GM21423 (cell line): ENCODE data around the gene EHD1.

Source experiments
- ATAC-seq: cut with Tn5 transposase; IDR thresholded peaks from one replicate; pipeline ENCODE4 v1.9.1; 2021; ENCODE audit warnings: mild to moderate bottlenecking, moderate library complexity; ENCODE audit not compliant: unreplicated experiment

The EHD1 gene

GRCh38 chr11:64875369-64876228, 2.8 kb downstream of the EHD1 start:
- ATAC-seq = no peak

- ATAC-seq = no peak
These were observed 3.8 kb downstream of the EHD1 start for GRCh38 chr11:64874308-64875240.

- ATAC-seq = no peak
These were observed 5.5 kb downstream of the EHD1 start for GRCh38 chr11:64872790-64873488.

- ATAC-seq = no peak
These were observed 6.9 kb downstream of the EHD1 start for GRCh38 chr11:64871492-64871891.

GRCh38 chr11:64870893-64871466, 7.4 kb downstream of the EHD1 start:
- ATAC-seq = no peak

- ATAC-seq = no peak
These were observed 8.1 kb downstream of the EHD1 start for GRCh38 chr11:64870176-64870892.

DNA sequence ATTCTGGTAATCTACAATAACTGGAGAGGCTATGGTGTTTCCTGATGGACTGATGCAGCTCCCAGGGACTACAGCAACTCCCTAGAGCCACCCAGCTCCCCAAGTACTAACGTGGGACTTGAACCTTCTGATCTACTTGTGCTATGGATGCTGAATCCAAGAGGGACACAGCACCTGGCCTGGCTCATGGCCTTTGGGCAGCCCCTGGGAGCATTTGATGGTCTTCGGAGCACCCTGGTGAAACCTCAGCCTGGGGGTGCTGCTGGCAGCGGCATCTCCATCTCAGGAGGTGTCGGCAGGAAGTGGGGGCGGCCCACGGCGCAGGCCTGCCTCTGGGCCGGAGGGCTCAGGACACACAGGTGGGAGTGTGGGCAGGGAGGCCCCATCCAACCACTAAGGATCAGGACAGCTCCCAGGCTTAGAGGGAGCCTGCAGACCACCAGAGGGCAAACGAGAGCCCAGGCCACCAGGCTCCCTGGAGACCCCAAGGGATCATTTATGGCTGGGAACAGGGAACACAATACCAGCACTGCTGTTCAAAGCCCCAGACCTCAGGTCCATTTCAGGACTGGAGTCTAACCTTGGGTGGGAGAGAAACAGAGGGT, 8.7 kb downstream of the EHD1 start:
- ATAC-seq = no peak

DNA sequence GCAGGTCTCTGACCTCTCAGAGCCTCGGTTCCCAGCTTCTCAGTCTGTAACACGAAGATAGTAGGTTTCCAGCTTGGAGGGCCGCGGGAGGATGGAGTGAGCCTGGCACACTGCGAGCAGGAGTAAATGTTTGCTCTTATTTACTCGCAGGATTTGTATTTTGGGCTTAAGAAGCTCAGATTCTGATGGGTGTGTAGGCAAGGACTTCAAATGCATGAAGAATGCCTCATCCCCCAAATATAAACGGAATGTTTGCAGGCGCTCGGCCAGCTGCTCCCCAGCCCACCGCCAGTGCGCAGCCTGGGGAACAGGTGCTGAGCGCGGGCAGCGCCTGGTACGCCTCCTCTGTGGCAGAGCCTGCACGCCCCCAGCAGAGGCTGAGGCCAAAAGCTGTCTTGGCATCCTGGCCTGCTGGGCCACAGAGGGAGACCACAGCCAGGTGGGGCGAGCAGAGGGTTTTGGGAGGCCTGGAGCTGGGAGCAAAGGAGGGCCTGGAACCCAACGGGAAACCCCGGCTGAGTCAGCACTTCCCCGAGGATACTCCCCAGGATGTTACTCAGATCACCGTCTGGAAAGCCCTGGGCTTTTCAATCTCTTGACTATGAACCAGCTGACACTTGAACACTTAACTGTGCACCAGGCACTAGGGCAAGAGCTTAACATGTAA, 9.4 kb downstream of the EHD1 start:
- no peak for ATAC-seq

DNA sequence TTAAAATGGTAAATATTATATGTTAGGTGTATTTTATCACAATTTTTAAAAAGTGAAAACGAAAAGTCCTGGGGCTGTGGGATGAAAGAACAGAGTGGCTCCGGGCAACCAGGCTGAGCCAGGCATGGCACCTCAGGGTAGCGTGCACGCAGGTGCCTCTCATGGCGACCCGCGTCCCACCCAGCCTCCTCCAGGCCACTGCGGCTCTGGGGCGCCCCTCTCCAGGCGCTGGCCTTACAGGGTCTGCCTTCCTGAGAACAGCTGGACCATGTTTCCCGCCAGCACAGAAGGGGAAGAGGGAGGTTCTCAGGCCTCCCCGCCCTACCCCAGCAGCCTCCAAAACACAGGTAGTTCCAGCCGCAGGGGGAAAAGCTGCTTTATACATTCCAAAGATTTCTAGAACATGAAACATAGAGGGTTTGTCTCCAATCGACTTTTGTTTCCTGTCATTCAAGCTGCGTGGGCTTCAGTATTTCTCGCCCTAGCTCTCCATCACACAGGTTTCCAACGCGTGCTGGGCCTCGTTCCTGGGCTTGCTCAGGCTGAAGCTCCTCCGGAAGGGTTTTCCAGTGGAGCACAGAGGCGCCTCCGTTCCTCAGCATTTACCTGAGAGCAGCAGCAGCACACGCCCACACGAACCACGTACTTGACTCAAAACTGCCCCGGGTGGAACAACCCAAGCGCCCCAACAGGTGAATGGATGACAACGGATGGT, 10.5 kb downstream of the EHD1 start:
- ATAC-seq = no peak

DNA sequence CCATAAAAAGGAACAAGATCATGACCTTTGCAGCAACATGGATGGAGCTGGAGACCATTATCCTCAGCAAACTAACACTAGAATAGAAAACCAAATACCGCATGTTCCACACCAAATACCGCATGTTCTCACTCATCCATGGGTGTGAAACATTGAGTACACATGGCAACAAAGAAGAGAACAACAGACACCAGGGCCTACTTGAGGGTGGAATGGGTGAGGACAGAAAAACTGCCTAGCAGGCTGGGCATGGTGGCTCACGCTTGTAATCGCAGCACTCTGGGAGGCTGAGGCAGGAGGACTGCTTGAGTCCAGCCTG, 12.3 kb downstream of the EHD1 start:
- no peak for ATAC-seq

- ATAC-seq = peak; percentile 36
These were observed 12.9 kb downstream of the EHD1 start for GRCh38 chr11:64865286-64866172.

DNA sequence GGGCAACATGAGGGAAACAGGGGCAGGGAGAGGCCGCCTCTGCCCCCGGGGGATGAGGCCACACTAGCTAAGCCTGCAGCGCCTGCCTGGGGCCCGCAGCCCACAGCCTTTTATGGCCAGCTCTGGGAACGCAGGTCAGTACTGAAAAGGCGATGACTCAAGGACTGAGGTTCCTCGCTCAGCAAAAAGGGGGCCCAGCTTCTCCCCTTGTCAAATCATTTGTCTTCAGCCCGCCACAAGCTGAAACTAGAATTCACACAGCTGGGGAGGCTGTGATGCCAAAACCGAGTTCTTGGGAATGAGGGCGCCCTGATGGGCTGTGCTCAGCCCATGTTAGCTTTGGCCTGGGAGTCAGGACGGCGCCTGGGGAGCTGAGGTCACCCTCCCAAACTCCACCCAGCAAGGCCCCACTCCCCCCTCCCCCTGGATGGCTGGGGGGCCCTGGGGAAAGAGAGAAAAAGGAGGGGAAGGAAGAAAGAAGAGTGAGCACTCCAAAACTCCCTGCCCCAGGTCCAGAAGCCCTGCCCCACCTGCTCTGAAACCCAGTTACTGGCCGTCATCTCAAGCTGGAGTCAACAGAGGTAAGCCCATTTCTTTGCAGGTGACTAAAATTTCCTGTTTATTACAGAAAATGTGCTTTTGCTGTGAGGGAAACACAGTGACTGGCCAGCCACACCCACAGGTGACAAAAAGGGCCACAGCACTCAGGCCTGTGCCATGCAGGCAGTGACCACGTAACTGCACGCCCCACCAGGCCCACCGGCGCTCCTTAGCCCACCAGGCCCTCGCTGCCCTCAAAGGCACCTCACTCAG, 13.7 kb downstream of the EHD1 start:
- ATAC-seq = peak; percentile 15

- ATAC-seq = no peak
These were observed 14.3 kb downstream of the EHD1 start for GRCh38 chr11:64864135-64864472.

- no peak for ATAC-seq
These were observed 14.9 kb downstream of the EHD1 start for GRCh38 chr11:64863391-64864060.

DNA sequence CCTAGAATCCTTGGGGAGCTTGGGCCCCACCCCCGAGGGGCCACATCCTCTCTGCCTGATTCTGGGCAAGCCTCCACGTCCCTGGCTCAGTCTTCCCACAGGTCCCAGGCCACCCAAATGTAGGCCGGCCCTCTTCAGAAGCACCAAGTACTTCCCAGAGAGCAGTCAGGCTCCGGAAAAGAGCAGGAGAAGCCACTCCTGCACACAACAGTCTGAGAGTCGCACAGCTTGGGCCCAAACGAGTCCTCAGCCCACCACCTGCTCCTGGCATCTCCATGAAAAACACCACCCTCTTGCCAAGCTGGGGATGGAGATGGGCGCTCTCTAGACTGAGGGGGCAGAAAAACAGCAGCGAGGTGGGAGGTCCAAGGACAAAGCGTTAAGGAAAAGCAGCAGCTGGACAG, 15.4 kb downstream of the EHD1 start:
- no peak for ATAC-seq

DNA sequence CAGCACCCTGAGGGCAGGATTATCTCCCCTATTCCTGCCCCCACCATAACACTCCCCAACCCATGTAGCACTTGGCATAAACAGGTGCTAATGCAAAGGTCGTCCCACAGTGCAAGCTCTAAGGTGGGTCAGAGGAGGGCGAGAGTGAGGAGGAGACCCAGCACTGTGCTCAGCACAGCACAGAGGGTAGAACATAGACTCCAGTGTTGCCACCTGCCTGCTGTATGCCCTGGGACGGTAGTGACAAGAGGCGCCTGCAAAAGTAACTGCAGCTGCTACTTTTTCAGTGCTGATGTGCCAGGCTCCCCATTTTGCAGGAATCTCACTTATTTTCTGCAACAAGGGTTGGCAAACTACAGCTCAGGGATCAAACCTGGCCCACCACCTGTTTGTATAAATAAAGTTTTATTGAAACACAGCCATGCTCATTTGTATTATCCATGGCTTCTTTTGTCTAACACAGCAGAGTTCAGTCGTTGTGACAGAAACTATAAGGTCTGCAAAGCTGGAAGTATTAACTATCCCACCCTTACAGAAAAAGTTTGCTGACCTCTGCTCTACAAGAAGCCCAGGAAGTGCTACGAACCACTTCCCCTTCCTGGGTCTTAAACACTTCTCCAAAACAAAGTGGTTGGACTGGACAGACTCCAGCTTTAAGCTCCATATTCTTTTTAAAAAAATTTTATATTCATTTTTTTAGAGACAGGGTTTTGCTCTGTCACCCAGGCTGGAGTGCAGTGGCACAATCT, 17.0 kb downstream of the EHD1 start:
- no peak for ATAC-seq
